GM19372 (cell line): ENCODE results near the gene MAP1S.

Experiments
- ATAC-seq: cut with Tn5 transposase; IDR thresholded peaks from one replicate; pipeline ENCODE4 v1.9.1; 2021; ENCODE audit warnings: mild to moderate bottlenecking, low read depth, moderate library complexity; ENCODE audit not compliant: unreplicated experiment

MAP1S gene

GRCh38 chr19:17718947-17719711 lies at the start of gene MAP1S:
Gene MAP1S (plus strand): TSS chr19:17719480. CDS start chr19:17719503, 23 bp downstream.
- peak; percentile 62 for ATAC-seq

- no peak for ATAC-seq
These were observed 47.4 kb upstream of the MAP1S start for GRCh38 chr19:17671906-17672305.

- no peak for ATAC-seq
These were observed 45.1 kb upstream of the MAP1S start for GRCh38 chr19:17673937-17674799.

GRCh38 chr19:17676295-17676694 lies 43.0 kb upstream of the MAP1S start:
- ATAC-seq, result no peak

GRCh38 chr19:17677002-17677401 lies 42.3 kb upstream of the MAP1S start:
- no peak for ATAC-seq

- no peak for ATAC-seq
These were observed 40.4 kb upstream of the MAP1S start for GRCh38 chr19:17678836-17679235.

- no peak for ATAC-seq
These were observed 39.6 kb upstream of the MAP1S start for GRCh38 chr19:17679526-17680229.

GRCh38 chr19:17680230-17680722 lies 39.0 kb upstream of the MAP1S start:
- peak; percentile 65 for ATAC-seq

- no peak for ATAC-seq
These were observed 37.7 kb upstream of the MAP1S start for GRCh38 chr19:17681505-17682125.

- no peak for ATAC-seq
These were observed 37.0 kb upstream of the MAP1S start for GRCh38 chr19:17682273-17682672.

- no peak for ATAC-seq
These were observed 36.2 kb upstream of the MAP1S start for GRCh38 chr19:17683078-17683477.

- ATAC-seq, result no peak
These were observed 35.0 kb upstream of the MAP1S start for GRCh38 chr19:17684256-17684655.

GRCh38 chr19:17685451-17686022 lies 33.7 kb upstream of the MAP1S start:
- no peak for ATAC-seq

- ATAC-seq, result no peak
These were observed 33.2 kb upstream of the MAP1S start for GRCh38 chr19:17686023-17686521.

- ATAC-seq, result no peak
These were observed 32.7 kb upstream of the MAP1S start for GRCh38 chr19:17686592-17687024.

- ATAC-seq, result no peak
These were observed 32.0 kb upstream of the MAP1S start for GRCh38 chr19:17687141-17687856.

GRCh38 chr19:17687857-17688784 lies 31.2 kb upstream of the MAP1S start, which contains the start of gene UNC13A:
Gene UNC13A (minus strand): TSS chr19:17688354. CDS start chr19:17688199, 155 bp downstream.
- ATAC-seq, result no peak
